Peyer's patch (tissue), 4 donors: Measurements from ENCODE around the gene SF3B5.

Source experiments
- POLR2A ChIP-seq, 2 donors: fragments of 450-650 bp; IDR thresholded peaks; one replicate each; pipeline ENCODE4 v1.5.1; 2017; ENCODE audit warnings: antibody characterized with exemption in 2 of 2, mild to moderate bottlenecking in 2 of 2, moderate library complexity in 2 of 2
- TF ChIP-seq, protein P1 (sequence below), 6 experiments: fragments of 450-650 bp in 4 of 6; fragments of 200-600 bp in 2 of 6; sonication (generic) in 1 of 6; IDR thresholded peaks; one replicate each; pipeline ENCODE4 v1.5.1; 2017 to 2019; ENCODE audit warnings: antibody characterized with exemption in 6 of 6, mild to moderate bottlenecking in 3 of 6, moderate library complexity in 1 of 6

DNA sequence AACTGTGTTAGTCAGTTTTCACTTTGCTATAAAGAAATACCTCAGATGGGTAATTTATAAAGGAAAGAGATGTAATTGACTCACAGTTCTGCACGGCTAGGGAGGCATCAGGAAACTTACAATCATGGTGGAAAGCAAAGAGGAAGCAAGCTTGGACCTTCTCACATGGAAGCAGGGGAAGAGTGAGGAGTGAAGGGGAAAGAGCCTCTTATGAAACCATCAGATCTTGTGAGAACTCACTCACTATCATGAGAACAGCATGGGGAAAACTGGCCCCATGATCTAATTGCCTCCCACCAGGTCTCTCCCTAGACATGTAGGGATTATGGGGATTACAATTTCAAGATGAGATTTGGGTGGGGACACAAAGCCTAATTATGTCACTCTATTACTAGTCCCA, 46.0 kb downstream of the SF3B5 start:
- TF ChIP-seq, protein P1, sequence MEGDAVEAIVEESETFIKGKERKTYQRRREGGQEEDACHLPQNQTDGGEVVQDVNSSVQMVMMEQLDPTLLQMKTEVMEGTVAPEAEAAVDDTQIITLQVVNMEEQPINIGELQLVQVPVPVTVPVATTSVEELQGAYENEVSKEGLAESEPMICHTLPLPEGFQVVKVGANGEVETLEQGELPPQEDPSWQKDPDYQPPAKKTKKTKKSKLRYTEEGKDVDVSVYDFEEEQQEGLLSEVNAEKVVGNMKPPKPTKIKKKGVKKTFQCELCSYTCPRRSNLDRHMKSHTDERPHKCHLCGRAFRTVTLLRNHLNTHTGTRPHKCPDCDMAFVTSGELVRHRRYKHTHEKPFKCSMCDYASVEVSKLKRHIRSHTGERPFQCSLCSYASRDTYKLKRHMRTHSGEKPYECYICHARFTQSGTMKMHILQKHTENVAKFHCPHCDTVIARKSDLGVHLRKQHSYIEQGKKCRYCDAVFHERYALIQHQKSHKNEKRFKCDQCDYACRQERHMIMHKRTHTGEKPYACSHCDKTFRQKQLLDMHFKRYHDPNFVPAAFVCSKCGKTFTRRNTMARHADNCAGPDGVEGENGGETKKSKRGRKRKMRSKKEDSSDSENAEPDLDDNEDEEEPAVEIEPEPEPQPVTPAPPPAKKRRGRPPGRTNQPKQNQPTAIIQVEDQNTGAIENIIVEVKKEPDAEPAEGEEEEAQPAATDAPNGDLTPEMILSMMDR (IDR thresholded peaks at IDR 0.05) = no peak
- TF ChIP-seq POLR2A (IDR thresholded peaks at IDR 0.05) = no peak
